C1 segment of cervical spinal cord (tissue), 14 donors: ENCODE measurements around the gene TOR4A.

Experiments
- DNase-seq, 14 donors: peaks; one replicate each; lab custom pipeline; 2025; lab: John Stamatoyannopoulos, UW

Gene TOR4A

DNA sequence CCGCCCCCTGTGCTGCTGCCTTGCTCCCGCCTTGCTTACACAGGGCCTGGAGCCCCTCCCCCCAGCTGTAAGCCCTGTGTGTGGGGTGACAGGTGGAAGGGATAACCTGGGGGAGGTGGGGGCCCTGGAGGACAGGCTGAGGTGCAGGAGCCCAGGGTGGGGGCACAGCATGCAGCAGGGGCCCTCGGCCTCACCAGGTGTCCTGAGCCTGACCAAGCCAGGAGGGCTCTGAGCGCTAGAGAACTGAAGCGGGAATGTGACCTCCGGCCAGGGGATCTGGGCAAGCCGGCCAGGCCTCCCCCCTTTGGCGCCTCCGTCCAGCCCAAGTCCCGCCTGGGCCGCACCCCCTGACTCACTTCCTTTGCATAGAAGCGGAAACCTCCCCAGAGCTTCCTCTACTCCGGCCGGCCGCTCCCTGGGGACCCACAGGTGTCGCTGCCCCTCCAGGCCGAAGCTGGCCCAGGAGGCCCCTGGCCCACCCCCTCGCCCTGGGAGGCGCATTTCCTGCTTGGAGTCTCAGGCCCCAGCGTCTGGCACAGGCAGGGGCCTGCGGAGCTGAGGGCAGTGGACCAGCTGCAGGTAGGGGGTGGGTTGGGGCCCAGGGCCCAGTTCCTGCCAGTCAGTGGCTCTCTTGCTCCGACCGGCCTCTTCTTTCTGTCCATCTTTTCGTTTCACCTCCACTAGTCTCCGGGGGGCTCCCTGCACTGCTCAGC is at the start of gene TOR4A:
Gene TOR4A, plus strand, starts transcription at position 398 of the 713 bp plus-strand sequence. CDS start 964 bp downstream, outside the sequence.
- DNase-seq: peak in 6 of 14 donors; percentile 19 to 45 (median 34)

DNA sequence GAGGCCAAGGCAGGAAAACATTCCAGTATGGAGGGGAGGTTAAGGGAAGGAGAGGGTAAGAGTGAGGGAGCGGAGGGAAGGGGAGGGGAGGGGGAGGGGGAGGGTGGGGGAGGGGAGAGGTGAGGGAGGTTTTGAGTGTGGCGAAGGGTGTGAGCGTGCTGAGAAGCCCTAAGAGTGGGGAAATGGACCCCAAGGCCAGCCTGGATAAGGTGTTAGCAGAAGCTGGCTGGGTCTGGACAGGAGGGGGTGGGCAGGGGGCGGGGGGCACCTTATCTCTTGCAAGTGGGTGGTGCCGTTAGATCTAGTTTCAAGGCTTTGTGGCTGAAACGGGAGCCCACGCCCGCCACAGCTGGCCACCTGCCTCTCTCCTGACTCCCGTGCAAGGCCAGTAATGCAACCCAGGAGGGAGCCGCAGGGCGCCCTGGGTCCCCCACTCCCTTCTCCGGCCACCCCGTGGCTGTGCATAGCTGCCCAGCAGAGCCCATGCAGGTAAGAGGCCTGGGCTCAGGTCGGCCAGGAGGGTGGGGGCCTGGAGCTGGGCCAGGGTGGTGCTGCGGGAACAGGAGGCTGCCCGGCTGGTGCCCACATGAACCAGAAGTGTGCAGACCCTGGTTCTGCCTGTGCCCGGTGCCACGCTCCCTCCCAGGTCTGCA is 49.5 kb upstream of the TOR4A start:
- DNase-seq: no peak

DNA sequence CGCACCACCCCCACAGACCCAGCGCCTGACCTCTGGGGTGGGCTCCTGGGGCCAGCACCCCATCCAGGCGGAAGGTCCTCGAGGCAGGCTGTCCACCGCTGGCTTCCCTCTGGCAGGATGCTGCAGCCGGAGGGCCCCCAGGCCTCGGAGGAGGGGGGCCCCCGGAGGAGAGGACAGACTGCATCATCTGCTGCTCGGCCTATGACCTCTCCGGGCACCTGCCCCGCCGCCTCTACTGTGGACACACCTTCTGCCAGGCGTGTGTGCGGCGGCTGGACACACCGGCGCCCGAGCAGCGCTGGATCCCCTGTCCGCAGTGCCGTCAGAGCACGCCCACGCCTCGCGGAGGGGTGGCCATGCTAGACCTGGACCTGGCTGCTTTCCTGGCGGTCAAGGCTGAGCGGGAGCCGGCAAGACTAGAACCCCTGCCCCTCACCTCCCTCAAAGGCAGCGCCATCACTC is 49.0 kb upstream of the TOR4A start:
- DNase-seq: no peak

DNA sequence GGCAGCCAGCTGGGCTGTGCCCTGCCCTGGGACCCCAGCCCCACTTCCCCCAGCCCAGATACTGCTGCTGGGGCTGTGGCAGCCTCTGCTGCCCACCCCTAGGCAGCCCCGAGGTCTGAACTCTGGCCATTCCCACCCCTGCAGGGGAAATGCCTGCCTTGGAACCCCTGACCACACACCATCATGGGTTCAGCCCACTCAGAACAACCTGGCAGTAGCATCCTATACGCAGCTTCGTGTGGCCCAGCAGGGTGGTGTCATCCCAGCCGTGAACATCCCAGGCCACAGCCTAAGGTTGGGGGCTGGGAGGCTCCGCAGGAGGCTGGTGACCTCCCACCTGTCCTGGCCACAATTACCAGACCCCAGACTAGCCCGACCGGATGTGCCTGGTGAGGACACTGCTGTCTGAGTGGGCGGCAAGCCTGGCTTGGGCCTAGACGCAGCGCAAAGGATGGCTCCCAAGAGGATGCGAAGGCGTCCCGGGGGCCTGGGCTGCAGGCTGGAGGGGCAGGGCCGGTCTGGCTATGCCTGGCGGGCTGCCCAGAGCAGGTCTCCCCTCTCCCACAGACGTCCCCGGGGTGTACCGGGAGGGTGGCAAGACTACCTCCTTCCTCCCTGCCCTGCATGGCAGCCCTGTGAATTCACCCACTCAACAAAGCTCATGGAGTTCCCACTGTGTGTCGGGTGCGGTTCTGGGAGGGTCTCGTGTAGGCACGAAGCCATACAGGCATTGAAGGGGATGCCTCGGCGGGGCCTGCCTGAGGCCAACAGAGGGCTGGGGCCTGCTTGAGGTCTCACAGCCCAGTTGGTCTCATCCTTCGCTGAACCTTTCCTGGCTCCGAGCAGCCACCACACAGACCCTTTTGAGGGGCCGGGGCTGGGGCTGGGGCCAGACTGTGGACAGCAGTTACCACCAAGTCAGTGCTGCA is 48.3 kb upstream of the TOR4A start:
- DNase-seq: no peak

DNA sequence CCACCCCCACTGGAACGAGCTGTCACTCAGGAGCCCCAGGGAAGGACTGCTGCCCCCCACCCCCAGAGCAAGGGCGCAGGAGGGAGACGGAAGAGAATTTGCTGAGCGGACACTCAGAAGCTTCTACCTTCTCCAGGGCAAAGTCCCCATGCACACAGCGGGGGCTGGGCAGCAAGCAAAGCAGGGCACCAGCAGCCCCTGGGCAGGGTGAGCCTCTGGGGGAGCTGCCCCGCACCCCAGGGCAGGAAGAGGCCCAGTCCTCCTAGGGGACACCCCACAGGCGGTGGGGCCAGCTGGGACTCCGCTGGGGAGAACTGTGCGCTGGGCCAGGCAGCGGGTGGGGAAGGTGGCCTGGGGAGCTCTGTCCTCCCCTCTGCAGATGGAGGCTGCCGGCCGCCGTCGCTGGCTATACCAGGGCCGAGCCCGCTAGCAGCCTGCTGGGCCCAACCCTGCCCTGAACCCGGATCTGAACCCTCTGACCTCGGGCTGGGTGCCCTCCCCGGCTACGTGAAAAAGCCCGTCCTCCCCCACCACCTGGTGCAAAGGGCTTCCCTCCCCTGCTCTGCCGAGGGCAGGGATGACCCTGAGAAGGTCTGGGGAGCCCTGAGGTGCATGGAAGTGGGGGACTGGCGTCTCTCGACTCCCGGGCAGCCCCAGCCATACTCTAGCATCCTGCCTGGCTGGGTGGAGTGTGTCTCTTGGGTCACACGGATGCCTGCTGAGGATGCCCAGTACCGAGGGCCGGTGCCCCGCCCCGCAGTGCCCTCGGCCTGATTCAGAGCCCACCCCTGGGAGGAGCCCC is 47.4 kb upstream of the TOR4A start:
- no peak for DNase-seq

DNA sequence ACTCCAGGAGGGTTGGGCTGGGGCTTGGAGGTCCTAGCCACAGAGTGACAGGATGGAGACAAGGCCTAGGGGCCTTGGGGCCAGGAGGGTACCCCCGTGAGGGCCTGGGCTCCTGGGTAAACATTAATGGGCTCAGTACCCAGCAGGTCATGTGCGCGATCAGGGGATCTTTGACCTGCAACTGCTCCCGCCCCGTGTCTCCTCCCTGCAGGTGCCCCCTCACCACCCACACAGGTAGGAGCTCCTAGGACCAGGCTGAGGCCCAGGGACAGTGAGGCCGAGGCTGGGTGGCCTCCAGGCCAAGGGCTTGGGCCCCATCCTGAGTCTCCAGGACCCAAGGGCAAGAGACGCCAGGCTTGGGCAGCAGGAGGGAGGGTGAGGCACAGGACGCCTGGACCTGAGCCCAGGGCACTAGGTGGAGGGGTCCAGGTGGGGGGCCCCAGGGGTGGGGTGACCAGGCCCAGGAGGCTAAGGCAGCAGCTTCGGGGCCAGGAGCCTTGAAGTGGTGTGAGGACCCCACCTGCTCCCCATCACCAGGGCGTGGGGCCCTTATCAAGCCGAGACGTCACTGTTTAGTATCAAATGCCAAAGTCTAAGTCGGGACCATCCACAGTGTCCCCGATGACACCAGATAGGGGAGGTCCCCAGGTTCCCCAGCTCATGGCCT is 46.7 kb upstream of the TOR4A start, which contains the start of gene SLC34A3:
Gene SLC34A3, plus strand, starts transcription at position 197 of the 667 bp plus-strand sequence. CDS start 802 bp downstream, outside the sequence.
- DNase-seq: no peak

DNA sequence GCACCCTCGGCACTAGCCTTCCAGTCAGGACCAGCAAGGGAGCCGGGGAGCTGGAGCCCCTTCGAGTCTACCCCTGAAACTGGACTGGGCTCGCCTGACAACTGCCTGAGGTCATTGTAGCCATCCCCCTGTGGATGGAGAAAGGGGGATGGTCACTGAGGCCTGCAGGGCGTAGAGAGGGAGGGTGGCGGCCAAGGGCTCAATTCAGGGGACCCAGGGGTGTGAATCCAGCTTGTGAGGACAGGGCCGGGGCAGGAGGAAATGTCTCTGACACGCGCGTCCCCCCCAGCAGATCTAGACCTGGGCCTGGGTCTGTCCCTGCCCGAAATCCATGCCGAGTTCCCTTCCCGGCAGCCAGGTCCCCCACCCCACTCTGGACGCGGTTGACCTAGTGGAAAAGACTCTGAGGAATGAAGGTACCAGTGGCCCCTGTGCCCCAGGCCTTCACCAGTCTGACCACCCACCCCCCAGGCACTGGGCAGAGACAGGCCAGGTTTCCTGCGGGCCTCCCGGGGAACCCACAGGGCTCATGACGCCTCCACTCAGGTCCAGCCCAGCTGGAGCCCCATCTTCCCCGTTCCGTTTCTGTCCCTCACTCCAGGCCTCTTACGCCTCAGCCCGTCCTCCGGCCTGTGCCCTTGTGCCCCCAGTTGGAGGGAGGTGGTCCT is 46.0 kb upstream of the TOR4A start:
- no peak for DNase-seq

DNA sequence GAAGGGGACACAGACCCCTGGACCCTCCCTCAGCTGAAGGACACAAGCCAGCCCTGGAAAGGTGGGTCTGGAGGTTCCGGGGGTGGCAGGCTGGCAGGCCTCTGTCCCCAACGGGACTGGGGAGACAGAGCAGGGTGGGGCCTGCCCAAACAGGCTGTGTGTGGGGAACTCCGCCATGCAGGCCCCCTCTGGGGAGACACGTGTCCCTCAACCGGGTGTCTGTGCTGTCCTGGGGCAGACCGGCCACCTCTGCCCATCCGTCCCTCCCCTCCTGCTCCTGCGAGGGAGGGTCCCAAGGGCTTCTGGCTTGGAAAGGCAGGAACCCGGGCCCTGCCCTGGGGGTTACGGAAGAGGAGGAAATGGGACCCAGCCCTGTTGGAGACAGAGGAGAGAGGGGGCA is 45.4 kb upstream of the TOR4A start:
- no peak for DNase-seq

DNA sequence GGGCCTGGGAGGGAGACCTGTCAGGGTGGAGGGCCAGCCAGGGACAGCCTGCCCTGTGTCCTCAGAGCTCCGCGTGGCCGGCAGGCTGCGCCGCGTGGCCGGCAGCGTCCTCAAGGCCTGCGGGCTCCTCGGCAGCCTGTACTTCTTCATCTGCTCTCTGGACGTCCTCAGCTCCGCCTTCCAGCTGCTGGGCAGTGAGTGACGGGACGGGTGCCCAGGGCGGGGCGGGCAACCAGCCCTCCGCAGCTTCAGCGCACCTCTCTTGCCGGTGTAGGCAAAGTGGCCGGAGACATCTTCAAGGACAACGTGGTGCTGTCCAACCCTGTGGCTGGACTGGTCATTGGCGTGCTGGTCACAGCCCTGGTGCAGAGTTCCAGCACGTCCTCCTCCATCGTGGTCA is 45.0 kb upstream of the TOR4A start:
- DNase-seq: no peak

DNA sequence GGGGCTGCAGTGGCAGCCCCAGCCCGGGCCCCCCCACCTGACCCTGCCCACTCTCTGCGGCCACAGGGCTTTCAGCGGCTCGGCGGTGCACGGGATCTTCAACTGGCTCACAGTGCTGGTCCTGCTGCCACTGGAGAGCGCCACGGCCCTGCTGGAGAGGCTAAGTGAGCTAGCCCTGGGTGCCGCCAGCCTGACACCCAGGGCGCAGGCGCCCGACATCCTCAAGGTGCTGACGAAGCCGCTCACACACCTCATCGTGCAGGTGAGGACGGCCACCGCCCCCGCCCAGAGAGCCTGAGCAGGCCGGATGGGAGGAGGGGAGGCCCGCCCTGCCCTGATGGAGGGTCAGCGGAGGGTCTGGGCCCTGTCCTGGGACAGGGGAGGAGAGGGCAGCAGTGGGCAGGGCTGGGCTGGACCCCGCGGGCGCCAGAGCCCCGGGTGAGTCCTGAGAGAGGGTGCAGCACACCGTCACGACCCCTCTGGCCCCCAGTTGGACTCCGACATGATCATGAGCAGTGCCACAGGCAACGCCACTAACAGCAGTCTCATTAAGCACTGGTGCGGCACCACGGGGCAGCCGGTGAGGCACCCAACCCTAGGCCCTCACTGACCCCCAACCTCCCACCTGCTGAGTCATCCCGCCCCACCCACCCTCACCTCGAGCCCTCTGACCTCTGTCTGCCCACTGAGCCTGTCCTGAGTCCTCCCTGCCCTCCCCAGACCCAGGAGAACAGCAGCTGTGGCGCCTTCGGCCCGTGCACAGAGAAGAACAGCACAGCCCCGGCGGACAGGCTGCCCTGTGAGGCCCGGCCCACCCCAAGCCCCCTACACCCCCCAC is 44.2 kb upstream of the TOR4A start:
- no peak for DNase-seq

DNA sequence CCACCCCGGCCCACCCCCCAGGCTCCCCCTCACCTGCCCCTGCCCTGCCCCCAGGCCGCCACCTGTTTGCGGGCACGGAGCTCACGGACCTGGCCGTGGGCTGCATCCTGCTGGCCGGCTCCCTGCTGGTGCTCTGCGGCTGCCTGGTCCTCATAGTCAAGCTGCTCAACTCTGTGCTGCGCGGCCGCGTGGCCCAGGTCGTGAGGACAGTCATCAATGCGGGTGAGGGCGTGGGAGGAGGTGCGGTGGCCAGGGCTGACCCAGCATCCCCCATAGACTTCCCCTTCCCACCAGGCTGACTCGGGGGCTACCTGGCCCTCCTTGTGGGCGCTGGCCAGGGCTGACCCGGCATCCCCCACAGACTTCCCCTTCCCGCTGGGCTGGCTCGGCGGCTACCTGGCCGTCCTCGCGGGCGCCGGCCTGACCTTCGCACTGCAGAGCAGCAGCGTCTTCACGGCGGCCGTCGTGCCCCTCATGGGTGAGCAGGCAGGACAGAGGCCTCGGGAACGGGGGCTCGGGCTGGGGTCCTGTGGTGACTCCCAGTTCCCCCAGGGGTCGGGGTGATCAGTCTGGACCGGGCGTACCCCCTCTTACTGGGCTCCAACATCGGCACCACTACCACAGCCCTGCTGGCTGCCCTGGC is 43.4 kb upstream of the TOR4A start:
- no peak for DNase-seq

DNA sequence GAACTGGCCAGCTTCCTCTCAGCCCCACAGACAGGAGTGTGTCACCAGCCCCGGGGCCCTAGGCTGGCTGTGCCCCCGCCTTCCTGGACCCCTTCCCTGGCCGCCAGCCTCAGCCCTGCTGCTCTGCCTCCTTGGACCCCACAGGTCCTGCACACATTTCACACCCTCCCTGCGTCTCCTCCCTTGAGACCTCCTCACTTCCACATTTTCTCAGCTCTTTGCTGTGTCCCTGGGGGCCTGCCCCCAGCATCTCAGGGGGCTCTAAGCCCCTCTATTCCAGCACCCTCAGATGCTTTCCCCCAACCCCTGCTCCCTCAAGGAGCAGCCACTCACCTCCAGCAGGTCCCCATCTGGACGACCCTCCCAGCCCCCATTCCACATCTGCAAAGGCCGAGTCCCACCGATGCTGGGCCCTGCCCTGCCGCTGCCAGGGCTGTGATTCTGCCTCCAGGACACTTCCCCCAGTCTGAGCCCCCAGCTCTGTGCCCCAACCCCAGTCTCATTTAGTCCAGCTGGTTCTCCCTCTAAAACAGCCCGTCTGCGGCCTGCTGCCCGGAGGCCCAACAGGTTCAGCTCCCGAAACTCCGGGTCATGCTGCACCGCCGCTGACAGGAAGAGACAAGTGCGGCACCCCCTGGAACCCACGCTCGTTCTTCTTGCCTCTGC is 42.6 kb upstream of the TOR4A start:
- no peak for DNase-seq

DNA sequence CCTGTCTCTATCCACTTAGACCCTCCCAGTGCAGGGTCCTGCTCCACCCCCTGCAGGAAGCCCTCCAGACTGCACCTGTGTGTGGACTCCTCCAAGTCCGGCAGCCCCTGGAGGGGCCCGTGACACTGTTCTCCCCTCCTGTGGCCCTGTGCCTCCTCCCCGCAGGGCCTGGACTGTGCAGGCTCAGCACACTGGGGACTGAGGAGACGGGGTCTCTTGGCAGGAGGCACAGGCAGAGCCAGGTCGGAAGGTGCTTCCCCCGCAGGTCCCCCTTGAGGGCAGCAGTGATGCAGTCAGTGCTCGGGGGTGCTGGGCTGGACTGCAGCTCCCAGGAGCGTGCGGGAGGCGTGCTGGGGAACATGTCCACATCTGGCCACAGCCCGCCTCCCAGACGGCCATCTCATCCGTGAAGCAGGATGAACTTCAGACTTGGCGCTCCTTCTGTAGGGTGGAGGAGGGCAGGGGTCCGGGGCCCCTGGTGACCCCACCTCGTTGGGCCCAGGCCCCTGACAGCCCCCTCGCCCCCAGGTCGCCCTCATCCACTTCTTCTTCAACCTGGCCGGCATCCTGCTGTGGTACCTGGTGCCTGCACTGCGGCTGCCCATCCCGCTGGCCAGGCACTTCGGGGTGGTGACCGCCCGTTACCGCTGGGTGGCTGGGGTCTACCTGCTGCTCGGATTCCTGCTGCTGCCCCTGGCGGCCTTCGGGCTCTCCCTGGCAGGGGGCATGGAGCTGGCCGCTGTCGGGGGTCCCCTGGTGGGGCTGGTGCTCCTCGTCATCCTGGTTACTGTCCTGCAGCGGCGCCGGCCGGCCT is 41.9 kb upstream of the TOR4A start:
- no peak for DNase-seq

DNA sequence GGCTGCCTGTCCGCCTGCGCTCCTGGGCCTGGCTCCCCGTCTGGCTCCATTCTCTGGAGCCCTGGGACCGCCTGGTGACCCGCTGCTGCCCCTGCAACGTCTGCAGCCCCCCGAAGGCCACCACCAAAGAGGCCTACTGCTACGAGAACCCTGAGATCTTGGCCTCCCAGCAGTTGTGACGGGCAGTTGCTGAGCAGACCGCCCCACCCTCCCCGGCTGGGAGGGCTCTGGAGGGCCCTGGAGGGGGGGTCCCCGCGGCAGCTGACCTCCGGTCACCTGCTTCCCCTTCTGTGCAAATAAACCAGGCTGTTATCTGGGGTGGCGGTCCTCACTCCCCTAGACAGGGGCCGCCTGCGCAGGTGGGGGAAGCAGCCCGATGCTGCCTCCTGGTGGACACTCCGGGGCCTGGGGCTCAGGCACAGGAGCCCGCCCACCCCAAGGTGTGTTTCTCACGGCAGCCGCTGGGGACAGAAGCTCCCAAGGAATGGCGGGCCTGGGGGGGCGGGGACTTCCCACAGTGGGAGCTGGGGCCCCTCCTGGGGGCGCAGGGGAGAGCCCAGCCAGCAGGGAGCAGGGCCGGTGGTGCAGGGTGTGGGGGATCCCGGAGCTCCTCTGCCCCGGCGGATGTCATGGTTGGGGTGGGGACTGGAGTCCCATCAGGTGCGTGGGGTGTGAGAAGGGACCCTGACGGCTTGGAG is 41.1 kb upstream of the TOR4A start:
- peak; percentile 10 to 81 (median 56) for DNase-seq

DNA sequence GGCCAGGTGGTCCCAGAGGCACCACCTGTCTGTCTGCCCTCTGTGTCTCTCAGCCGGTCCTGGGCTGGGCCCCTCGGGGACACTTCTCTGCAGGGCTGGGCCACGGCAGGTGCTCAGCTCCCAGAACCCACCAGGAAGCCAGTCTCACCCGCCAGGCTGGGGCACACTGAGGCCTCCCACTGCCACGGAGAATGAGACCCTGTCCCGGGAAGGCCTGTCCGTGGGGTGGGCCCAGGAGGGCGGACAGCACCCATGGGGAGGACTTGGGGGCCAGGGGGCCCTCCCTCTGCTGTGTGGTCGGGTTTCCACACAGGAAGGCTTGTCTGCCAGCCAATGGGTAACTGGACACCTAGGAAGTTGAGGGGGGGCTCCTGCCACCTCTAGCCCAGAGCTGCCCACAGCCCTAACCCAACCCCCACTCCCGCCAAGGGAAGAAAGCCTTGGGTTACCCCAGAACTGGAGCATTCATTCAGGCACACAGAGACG is 40.5 kb upstream of the TOR4A start:
- DNase-seq: peak in 1 of 14 donors; percentile 30
